GM19238 (cell line): ENCODE data around the gene CILP.

ENCODE experiments used
- DNase-seq: peaks from one replicate; pipeline ENCODE4 v3.0.0; 2011; ENCODE audit warnings: low spot score; ENCODE audit not compliant: insufficient read length

The CILP gene

DNA sequence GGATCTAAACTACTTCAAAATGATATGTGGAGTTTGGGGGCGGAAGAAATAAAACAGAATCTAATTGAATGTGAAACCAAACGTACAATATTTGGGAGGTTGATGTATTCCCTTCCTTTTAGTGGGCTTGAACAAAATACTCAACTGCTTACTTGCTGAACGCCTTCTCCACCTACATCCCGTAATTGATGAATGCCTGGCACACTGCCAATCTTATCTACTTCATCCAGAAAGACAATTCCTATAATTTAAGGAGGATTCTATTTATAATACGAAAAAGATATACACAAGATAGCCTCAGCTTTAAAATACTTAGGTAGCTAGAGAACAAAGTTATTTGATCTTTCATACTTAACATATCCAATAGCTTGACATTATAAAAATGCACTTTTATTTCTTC lies 54.6 kb downstream of the CILP start:
- DNase-seq: no peak

DNA sequence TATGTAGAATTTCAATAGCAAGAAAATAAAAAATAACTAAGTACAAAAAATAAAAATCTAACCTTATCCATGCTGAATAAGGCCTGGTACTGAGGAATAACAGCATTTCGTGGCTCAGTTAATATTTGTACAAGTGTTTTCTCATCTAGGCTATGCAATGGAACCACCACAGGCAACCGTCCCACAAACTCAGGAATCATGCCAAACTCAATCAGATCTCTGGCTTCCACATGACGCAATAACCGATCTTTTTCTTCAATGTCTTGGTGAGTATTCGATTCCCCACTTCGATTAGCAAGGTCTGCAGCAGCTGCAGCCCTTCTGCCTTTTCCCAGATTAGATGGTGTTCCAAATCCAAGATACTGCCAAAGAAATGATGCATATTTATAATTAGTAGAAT lies 56.6 kb downstream of the CILP start:
- DNase-seq: no peak

DNA sequence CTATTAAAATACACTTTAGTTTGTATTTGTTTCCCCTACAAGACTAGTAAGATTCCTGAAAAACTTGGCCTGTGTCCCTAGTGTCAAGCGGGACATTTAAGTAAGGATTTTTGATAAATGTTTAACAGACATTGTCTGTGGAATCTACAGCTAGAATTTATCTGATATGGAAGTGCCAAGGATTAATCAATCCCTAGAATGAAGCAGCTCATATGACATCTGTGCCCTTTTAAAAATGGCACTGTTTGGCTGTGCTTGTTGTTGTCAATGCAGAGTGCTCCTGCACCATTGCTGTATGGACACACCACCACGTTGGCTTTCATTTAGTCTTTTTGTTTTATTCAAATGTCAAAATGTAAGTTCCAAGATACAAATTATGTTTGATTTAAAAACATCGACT lies 63.4 kb downstream of the CILP start:
- no peak for DNase-seq

DNA sequence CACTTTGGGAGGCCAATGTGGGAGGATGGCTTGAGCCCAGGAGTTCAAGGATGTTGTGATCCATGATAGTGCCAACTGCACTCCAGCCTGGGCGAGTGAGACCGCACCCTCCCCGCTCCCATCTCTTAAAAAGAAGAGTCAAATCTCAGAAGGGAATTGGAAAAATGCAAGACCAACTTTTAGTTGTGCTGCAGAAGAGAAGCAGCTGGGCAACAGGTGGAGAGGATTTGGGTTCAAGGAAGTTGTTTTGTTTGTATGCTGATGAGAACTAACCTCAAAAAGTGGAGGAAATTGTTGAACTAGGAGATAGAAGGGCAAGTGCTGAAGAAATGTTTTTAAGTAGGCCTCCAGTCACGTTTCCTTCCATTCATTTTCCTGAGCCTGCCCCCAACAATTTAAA lies 64.8 kb downstream of the CILP start:
- DNase-seq: no peak
